NT2/D1 (cell line): ENCODE measurements around the gene HPCAL1.

Source experiments
- DNase-seq: peaks from one replicate; pipeline ENCODE4 v3.0.0-alpha.2; 2011; ENCODE audit warnings: low read depth, low spot score
- H3K27me3 ChIP-seq: 2 replicates; pipeline ENCODE4 v1.6.0; 2011; ENCODE audit warnings: mild to moderate bottlenecking; ENCODE audit not compliant: insufficient read length, insufficient read depth
- H3K36me3 ChIP-seq: 2 replicates; pipeline ENCODE4 v1.6.1; 2011; ENCODE audit warnings: mild to moderate bottlenecking, low read length, mixed read lengths; ENCODE audit not compliant: insufficient read depth, insufficient read length
- H3K4me1 ChIP-seq: 2 replicates; pipeline ENCODE4 v1.5.1; 2011; ENCODE audit not compliant: insufficient read depth, insufficient read length
- H3K4me3 ChIP-seq: 2 replicates; pipeline ENCODE4 v1.5.1; 2011; ENCODE audit warnings: low read depth; ENCODE audit not compliant: insufficient read length
- H3K9ac ChIP-seq: 2 replicates; pipeline ENCODE4 v1.6.0; 2011; ENCODE audit warnings: low read depth; ENCODE audit not compliant: insufficient read length
- H3K9me3 ChIP-seq: 2 replicates; pipeline ENCODE4 v1.5.1; 2011; ENCODE audit warnings: mild to moderate bottlenecking, low read length; ENCODE audit not compliant: insufficient read depth
- SUZ12 ChIP-seq: IDR thresholded peaks from 2 replicates; pipeline ENCODE4 v1.6.1; 2011; ENCODE audit not compliant: insufficient read length, insufficient read depth; ENCODE audit errors: extremely low read depth
- YY1 ChIP-seq: IDR thresholded peaks from 2 replicates; pipeline ENCODE4 v1.6.1; 2011; ENCODE audit not compliant: insufficient read length, insufficient read depth
- ZNF274 ChIP-seq: IDR thresholded peaks from 2 replicates; pipeline ENCODE4 v1.6.1; 2011; ENCODE audit warnings: mild to moderate bottlenecking, low read depth, low read length

Gene HPCAL1

GRCh38 chr2:10457846-10458598 lies 155.3 kb downstream of the HPCAL1 start:
- no peak for DNase-seq
- H3K4me1 ChIP-seq = no peaks in the 10 kb centered on the region
- H3K9ac ChIP-seq = no peak overlapping the region
- H3K27me3 ChIP-seq = no peaks in the 10 kb centered on the region
- TF ChIP-seq ZNF274 (no peak), SUZ12 (no peak), YY1 (no peak)
- H3K4me3 ChIP-seq = no peak overlapping the region
- peaks cover 7% of the 10 kb centered on the region for H3K36me3 ChIP-seq
- no peaks in the 10 kb centered on the region for H3K9me3 ChIP-seq

- Histone ChIP-seq H3K4me3 (no peak overlapping the region), H3K36me3 (peaks cover under 1% of the 10 kb centered on the region), H3K9me3 (no peaks in the 10 kb centered on the region), H3K27me3 (no peaks in the 10 kb centered on the region), H3K4me1 (no peaks in the 10 kb centered on the region), H3K9ac (no peak overlapping the region)
- TF ChIP-seq SUZ12 (no peak), YY1 (no peak), ZNF274 (no peak)
- DNase-seq = no peak
These were observed 157.7 kb downstream of the HPCAL1 start for GRCh38 chr2:10460366-10460796.

GRCh38 chr2:10462178-10463083 lies 159.7 kb downstream of the HPCAL1 start:
- TF ChIP-seq YY1 (no peak), ZNF274 (no peak), SUZ12 (no peak)
- Histone ChIP-seq H3K9ac (no peak overlapping the region), H3K36me3 (no peaks in the 10 kb centered on the region), H3K4me1 (no peaks in the 10 kb centered on the region), H3K27me3 (no peaks in the 10 kb centered on the region), H3K9me3 (no peaks in the 10 kb centered on the region), H3K4me3 (no peak overlapping the region)
- DNase-seq = no peak

GRCh38 chr2:10465910-10466309 lies 163.2 kb downstream of the HPCAL1 start:
- no peaks in the 10 kb centered on the region for H3K4me1 ChIP-seq
- no peak overlapping the region for H3K9ac ChIP-seq
- TF ChIP-seq SUZ12 (no peak), YY1 (no peak), ZNF274 (no peak)
- DNase-seq = no peak
- H3K27me3 ChIP-seq = no peaks in the 10 kb centered on the region
- H3K9me3 ChIP-seq = no peaks in the 10 kb centered on the region
- no peak overlapping the region for H3K4me3 ChIP-seq
- H3K36me3 ChIP-seq = no peaks in the 10 kb centered on the region

GRCh38 chr2:10466801-10467200 lies 164.1 kb downstream of the HPCAL1 start:
- H3K4me3 ChIP-seq = no peak overlapping the region
- H3K9ac ChIP-seq = no peak overlapping the region
- H3K27me3 ChIP-seq = no peaks in the 10 kb centered on the region
- DNase-seq = no peak
- H3K4me1 ChIP-seq = no peaks in the 10 kb centered on the region
- H3K9me3 ChIP-seq = no peaks in the 10 kb centered on the region
- TF ChIP-seq YY1 (no peak), SUZ12 (no peak), ZNF274 (no peak)
- no peaks in the 10 kb centered on the region for H3K36me3 ChIP-seq

GRCh38 chr2:10467401-10467800 lies 164.7 kb downstream of the HPCAL1 start:
- Histone ChIP-seq H3K9ac (no peak overlapping the region), H3K36me3 (no peaks in the 10 kb centered on the region), H3K9me3 (no peaks in the 10 kb centered on the region), H3K4me3 (no peak overlapping the region), H3K27me3 (peaks cover 1% of the 10 kb centered on the region), H3K4me1 (no peaks in the 10 kb centered on the region)
- TF ChIP-seq YY1 (no peak), ZNF274 (no peak), SUZ12 (no peak)
- no peak for DNase-seq

GRCh38 chr2:10469301-10469700 lies 166.6 kb downstream of the HPCAL1 start:
- H3K36me3 ChIP-seq = no peaks in the 10 kb centered on the region
- no peak overlapping the region for H3K4me3 ChIP-seq
- TF ChIP-seq YY1 = no peak
- no peak for TF ChIP-seq ZNF274
- no peak for TF ChIP-seq SUZ12
- peaks cover 13% of the 10 kb centered on the region for H3K27me3 ChIP-seq
- H3K9ac ChIP-seq = no peak overlapping the region
- no peaks in the 10 kb centered on the region for H3K4me1 ChIP-seq
- no peaks in the 10 kb centered on the region for H3K9me3 ChIP-seq
- no peak for DNase-seq
